Activated naive CD8-positive, alpha-beta T cell treated with anti-CD3 and anti-CD28 coated beads, Interleukin-2, amount 50 U/mL, for 16 hours (primary cell): ENCODE data around the gene MME.

Experiments used
- DNase-seq: peaks from one replicate; pipeline ENCODE4 v3.0.0-alpha.2; 2020; ENCODE audit warnings: low read depth, low spot score

Gene MME

DNA sequence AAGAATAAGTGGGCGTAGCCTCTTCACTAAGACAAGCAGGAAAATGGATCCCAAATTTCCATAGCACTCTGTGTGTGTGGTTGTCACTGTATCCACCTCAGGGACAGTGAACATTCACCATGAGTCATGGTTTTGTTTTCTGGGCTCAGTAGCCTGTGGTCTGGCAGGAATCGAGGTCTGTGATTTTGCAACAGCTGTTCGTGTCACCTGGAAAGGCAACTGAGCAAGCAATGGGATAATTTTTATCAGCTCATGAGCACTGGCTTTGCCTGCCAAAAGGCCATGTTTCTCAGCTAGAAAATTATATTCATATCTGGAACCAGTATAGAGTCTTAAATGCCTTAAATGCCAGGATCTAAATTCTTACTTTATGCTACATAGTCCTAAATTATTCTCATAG, 152.5 kb downstream of the MME start:
- no peak for DNase-seq

DNA sequence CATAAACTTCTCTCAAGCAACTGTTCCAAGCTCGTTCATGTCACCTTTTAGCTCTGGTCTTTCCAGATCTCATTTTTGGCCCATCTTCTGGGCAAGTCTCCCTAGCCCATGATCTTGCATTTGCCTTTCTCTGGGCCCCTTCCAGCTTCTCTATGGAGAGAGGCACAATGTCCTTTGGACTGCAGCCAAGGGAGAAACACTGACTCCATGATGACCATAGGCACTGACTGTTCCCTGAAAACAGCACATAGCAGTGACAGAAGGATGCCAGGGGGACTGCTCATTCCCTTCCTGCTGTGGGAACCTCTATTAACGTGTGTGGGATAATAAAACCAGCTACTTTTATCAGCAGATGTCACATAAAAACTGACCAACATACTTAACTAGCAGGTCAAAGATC, 153.1 kb downstream of the MME start:
- DNase-seq: no peak
